H9 (cell line): Measurements from ENCODE around the gene OAS1. TPM values are rescaled to one million over a fixed set of nuclear protein-coding genes. Genes with fewer than 3 reads are reported as not detected.

ENCODE experiments used
- DNase-seq: peaks from one replicate; pipeline ENCODE4 v3.0.0-alpha.2; 2017
- H2AFZ ChIP-seq: one replicate; pipeline ENCODE4 v1.6.1; 2013; ENCODE audit warnings: mild to moderate bottlenecking, low read length, control low read depth, moderate library complexity
- H2AK5ac ChIP-seq: 2 replicates; pipeline ENCODE4 v1.6.1; 2013; ENCODE audit warnings: low read length, control low read depth, mixed read lengths; ENCODE audit not compliant: insufficient read length
- H2BK120ac ChIP-seq: one replicate; pipeline ENCODE4 v1.6.1; 2013; ENCODE audit warnings: low read depth, mild to moderate bottlenecking, low read length, control low read depth, inconsistent platforms; ENCODE audit not compliant: poor library complexity, severe bottlenecking
- H2BK12ac ChIP-seq: 2 replicates; pipeline ENCODE4 v1.6.1; 2013; ENCODE audit warnings: low read length, control low read depth, mixed read lengths, low read depth; ENCODE audit not compliant: insufficient read length
- H2BK15ac ChIP-seq: 2 replicates; pipeline ENCODE4 v1.6.1; 2013; ENCODE audit warnings: low read depth, low read length, control low read depth
- H2BK20ac ChIP-seq: one replicate; pipeline ENCODE4 v1.6.1; 2013; ENCODE audit warnings: low read depth, mild to moderate bottlenecking, low read length, control low read depth, inconsistent platforms; ENCODE audit not compliant: poor library complexity, severe bottlenecking
- H2BK5ac ChIP-seq: 2 replicates; pipeline ENCODE4 v1.6.1; 2013; ENCODE audit warnings: low read length, control low read depth, mixed read lengths; ENCODE audit not compliant: insufficient read length
- H3K14ac ChIP-seq: 2 replicates; pipeline ENCODE4 v1.6.1; 2013; ENCODE audit warnings: low read length, control low read depth; ENCODE audit not compliant: insufficient read depth
- H3K18ac ChIP-seq: 2 replicates; pipeline ENCODE4 v1.6.1; 2013; ENCODE audit warnings: low read depth, mild to moderate bottlenecking, mixed read lengths, low read length, control low read depth; ENCODE audit not compliant: insufficient read length
- H3K23ac ChIP-seq: 2 replicates; pipeline ENCODE4 v1.6.1; 2013; ENCODE audit warnings: low read length, control low read depth, mixed read lengths, low read depth; ENCODE audit not compliant: insufficient read length
- H3K23me2 ChIP-seq: 2 replicates; pipeline ENCODE4 v1.6.1; 2013; ENCODE audit warnings: low read depth, mild to moderate bottlenecking, mixed read lengths, low read length, control low read depth; ENCODE audit not compliant: insufficient read length, poor library complexity, severe bottlenecking
- H3K27ac ChIP-seq: 2 replicates; pipeline ENCODE4 v1.5.1; 2013; ENCODE audit warnings: low read length, control low read depth, mixed read lengths, low read depth; ENCODE audit not compliant: insufficient read length
- H3K27me3 ChIP-seq: 2 replicates; pipeline ENCODE4 v1.6.1; 2013; ENCODE audit warnings: low read length, control low read depth, inconsistent platforms; ENCODE audit not compliant: insufficient read depth
- H3K4ac ChIP-seq: 2 replicates; pipeline ENCODE4 v1.6.1; 2013; ENCODE audit warnings: low read depth, mild to moderate bottlenecking, control low read depth, inconsistent platforms, low read length, moderate library complexity
- H3K4me1 ChIP-seq: 2 replicates; pipeline ENCODE4 v1.6.1; 2013; ENCODE audit warnings: low read length, control low read depth, inconsistent platforms; ENCODE audit not compliant: insufficient read depth
- H3K4me2 ChIP-seq: 2 replicates; pipeline ENCODE4 v1.6.1; 2013; ENCODE audit warnings: low read length, control low read depth, mixed read lengths; ENCODE audit not compliant: insufficient read length, insufficient read depth
- H3K56ac ChIP-seq: 2 replicates; pipeline ENCODE4 v1.6.1; 2013; ENCODE audit warnings: low read depth, mild to moderate bottlenecking, mixed read lengths, low read length, control low read depth; ENCODE audit not compliant: insufficient read length
- H3K79me1 ChIP-seq: 2 replicates; pipeline ENCODE4 v1.6.1; 2013; ENCODE audit warnings: low read depth, mild to moderate bottlenecking, moderate library complexity, low read length, control low read depth, inconsistent platforms; ENCODE audit not compliant: insufficient read depth, poor library complexity, severe bottlenecking
- H3K79me2 ChIP-seq: 2 replicates; pipeline ENCODE4 v1.6.1; 2013; ENCODE audit warnings: low read length, control low read depth, inconsistent platforms; ENCODE audit not compliant: insufficient read depth
- H3K9ac ChIP-seq: 2 replicates; pipeline ENCODE4 v1.6.1; 2013; ENCODE audit warnings: low read length, control low read depth, mixed read lengths; ENCODE audit not compliant: insufficient read length; ENCODE audit errors: extremely low read depth
- H3K9me3 ChIP-seq: one replicate; pipeline ENCODE4 v1.6.1; 2013; ENCODE audit warnings: low read depth, low read length, inconsistent platforms; ENCODE audit not compliant: control insufficient read depth
- H3T11ph ChIP-seq: one replicate; pipeline ENCODE4 v1.6.1; 2013; ENCODE audit warnings: mild to moderate bottlenecking, low read length, control low read depth, inconsistent platforms
- H4K20me1 ChIP-seq: one replicate; pipeline ENCODE4 v1.6.1; 2013; ENCODE audit not compliant: control insufficient read depth, insufficient read length, insufficient read depth
- H4K5ac ChIP-seq: 2 replicates; pipeline ENCODE4 v1.6.1; 2013; ENCODE audit warnings: low read depth, mild to moderate bottlenecking, mixed read lengths, low read length, control low read depth; ENCODE audit not compliant: insufficient read length
- H4K8ac ChIP-seq: replicated peaks from 2 replicates; pipeline ENCODE4 v1.6.1; 2013; ENCODE audit warnings: low read length, control low read depth, mixed read lengths, low read depth; ENCODE audit not compliant: insufficient read length
- H4K91ac ChIP-seq: 2 replicates; pipeline ENCODE4 v1.6.1; 2013; ENCODE audit warnings: low read depth, mild to moderate bottlenecking, moderate library complexity, mixed read lengths, low read length, control low read depth; ENCODE audit not compliant: insufficient read length
- H3K27ac Mint-ChIP-seq, 3 experiments: 2 replicates in 2 of 3; 3 replicates in 1 of 3; pipeline ENCODE4 v1.8.0; 2020 to 2021; ENCODE audit warnings: mixed read lengths in 3 of 3, mild to moderate bottlenecking in 1 of 3, moderate library complexity in 1 of 3
- H3K27me3 Mint-ChIP-seq: 2 replicates; pipeline ENCODE4 v1.8.0; 2021; ENCODE audit warnings: low read depth, mild to moderate bottlenecking, moderate library complexity, mixed read lengths
- H3K36me3 Mint-ChIP-seq, 3 experiments: 2 replicates in 2 of 3; 3 replicates in 1 of 3; pipeline ENCODE4 v1.8.0; 2020 to 2021; ENCODE audit warnings: low read depth in 3 of 3, mixed read lengths in 3 of 3; ENCODE audit not compliant: insufficient read depth in 1 of 3
- H3K4me1 Mint-ChIP-seq, 2 experiments: 2 replicates each; pipeline ENCODE4 v1.8.0; 2020; ENCODE audit warnings: mixed read lengths in 2 of 2
- H3K4me3 Mint-ChIP-seq, 2 experiments: 2 replicates in 1 of 2; 3 replicates in 1 of 2; pipeline ENCODE4 v1.8.0; 2020 to 2021; ENCODE audit warnings: mild to moderate bottlenecking in 2 of 2, mixed read lengths in 2 of 2, moderate library complexity in 1 of 2
- H3K9me3 Mint-ChIP-seq, 2 experiments: 2 replicates in 1 of 2; 3 replicates in 1 of 2; pipeline ENCODE4 v1.8.0; 2020; ENCODE audit warnings: mild to moderate bottlenecking in 2 of 2, mixed read lengths in 2 of 2, moderate library complexity in 1 of 2
- WGBS: extraction: QIAGEN DNeasy Blood & Tissue Kit; methylation state at CpG from one replicate; pipeline ENCODE4 v1.1.7; 2013; ENCODE audit warnings: missing lambda C conversion rate, low lambda C conversion rate, mixed read lengths; ENCODE audit not compliant: insufficient read length; ENCODE audit errors: extremely low coverage; 5-methylcytosine and 5-hydroxymethylcytosine counted together
- total RNA-seq: library from RNA; stranded (reverse); gene quantifications from 2 replicates; pipeline ENCODE4 v1.2.1, GENCODE V29; 2021
- TF ChIP-seq, protein P1 (sequence below): fragments of 200-600 bp; sonication (generic); conservative IDR thresholded peaks from 3 replicates; pipeline ENCODE4 v1.8.0; 2021; ENCODE audit warnings: antibody characterized with exemption, mild to moderate bottlenecking

OAS1 gene
- total RNA-seq, 1 experiment from 2014 or later, result not detected

GRCh38 chr12:112936927-112937326 is 30.2 kb downstream of the OAS1 start:
- no peak overlapping the region for H3K4ac ChIP-seq
- H4K5ac ChIP-seq, result no peak overlapping the region
- H2BK12ac ChIP-seq, result no peak overlapping the region
- peaks cover 8% of the 10 kb centered on the region for H3K23me2 ChIP-seq
- TF ChIP-seq, protein P1, sequence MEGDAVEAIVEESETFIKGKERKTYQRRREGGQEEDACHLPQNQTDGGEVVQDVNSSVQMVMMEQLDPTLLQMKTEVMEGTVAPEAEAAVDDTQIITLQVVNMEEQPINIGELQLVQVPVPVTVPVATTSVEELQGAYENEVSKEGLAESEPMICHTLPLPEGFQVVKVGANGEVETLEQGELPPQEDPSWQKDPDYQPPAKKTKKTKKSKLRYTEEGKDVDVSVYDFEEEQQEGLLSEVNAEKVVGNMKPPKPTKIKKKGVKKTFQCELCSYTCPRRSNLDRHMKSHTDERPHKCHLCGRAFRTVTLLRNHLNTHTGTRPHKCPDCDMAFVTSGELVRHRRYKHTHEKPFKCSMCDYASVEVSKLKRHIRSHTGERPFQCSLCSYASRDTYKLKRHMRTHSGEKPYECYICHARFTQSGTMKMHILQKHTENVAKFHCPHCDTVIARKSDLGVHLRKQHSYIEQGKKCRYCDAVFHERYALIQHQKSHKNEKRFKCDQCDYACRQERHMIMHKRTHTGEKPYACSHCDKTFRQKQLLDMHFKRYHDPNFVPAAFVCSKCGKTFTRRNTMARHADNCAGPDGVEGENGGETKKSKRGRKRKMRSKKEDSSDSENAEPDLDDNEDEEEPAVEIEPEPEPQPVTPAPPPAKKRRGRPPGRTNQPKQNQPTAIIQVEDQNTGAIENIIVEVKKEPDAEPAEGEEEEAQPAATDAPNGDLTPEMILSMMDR, result no peak
- H3K23ac ChIP-seq, result no peak overlapping the region
- H3K79me1 ChIP-seq, result no peaks in the 10 kb centered on the region
- H4K8ac ChIP-seq, result no peak overlapping the region
- H3K9ac ChIP-seq, result no peak overlapping the region
- no peaks in the 10 kb centered on the region; the same call in 1 of the 2 replicates for H3K27me3 ChIP-seq
- no peak overlapping the region for H3K56ac ChIP-seq
- no peaks in the 10 kb centered on the region for H3K79me2 ChIP-seq
- Mint-ChIP-seq H3K27me3 (peaks cover 32% of the 10 kb centered on the region), H3K27ac (no peak overlapping the region), H3K36me3 (no peaks in the 10 kb centered on the region), H3K4me1 (peaks cover 13 to 27% of the 10 kb centered on the region in 2 experiments), H3K9me3 (no peaks in the 10 kb centered on the region; a peak in 1 of 5 replicates), H3K4me3 (no peak overlapping the region)
- H2BK5ac ChIP-seq, result no peak overlapping the region
- H3K27ac ChIP-seq, result no peak overlapping the region
- H4K91ac ChIP-seq, result no peak overlapping the region
- H3K4me2 ChIP-seq, result no peak overlapping the region
- no CpG with 5 or more reads among the region's 2 CpGs for WGBS
- no peak overlapping the region for H2BK15ac ChIP-seq
- no peak overlapping the region for H2AFZ ChIP-seq
- DNase-seq, result no peak
- H2BK120ac ChIP-seq, result no peak overlapping the region
- no peak overlapping the region for H2BK20ac ChIP-seq
- no peaks in the 10 kb centered on the region for H3K9me3 ChIP-seq
- H3K14ac ChIP-seq, result no peak overlapping the region
- H3T11ph ChIP-seq, result no peak overlapping the region
- H4K20me1 ChIP-seq, result no peaks in the 10 kb centered on the region
- no peak overlapping the region for H2AK5ac ChIP-seq
- H3K4me1 ChIP-seq, result no peaks in the 10 kb centered on the region
- H3K18ac ChIP-seq, result no peak overlapping the region
